ENCODE data around the gene GREB1. TPM values are rescaled to one million over a fixed set of nuclear protein-coding genes. Genes with fewer than 3 reads are reported as not detected.

The GREB1 gene
- total and polyA plus RNA-seq, 2 experiments from 2014 or later, result 12.0 to 35.0 TPM

DNA sequence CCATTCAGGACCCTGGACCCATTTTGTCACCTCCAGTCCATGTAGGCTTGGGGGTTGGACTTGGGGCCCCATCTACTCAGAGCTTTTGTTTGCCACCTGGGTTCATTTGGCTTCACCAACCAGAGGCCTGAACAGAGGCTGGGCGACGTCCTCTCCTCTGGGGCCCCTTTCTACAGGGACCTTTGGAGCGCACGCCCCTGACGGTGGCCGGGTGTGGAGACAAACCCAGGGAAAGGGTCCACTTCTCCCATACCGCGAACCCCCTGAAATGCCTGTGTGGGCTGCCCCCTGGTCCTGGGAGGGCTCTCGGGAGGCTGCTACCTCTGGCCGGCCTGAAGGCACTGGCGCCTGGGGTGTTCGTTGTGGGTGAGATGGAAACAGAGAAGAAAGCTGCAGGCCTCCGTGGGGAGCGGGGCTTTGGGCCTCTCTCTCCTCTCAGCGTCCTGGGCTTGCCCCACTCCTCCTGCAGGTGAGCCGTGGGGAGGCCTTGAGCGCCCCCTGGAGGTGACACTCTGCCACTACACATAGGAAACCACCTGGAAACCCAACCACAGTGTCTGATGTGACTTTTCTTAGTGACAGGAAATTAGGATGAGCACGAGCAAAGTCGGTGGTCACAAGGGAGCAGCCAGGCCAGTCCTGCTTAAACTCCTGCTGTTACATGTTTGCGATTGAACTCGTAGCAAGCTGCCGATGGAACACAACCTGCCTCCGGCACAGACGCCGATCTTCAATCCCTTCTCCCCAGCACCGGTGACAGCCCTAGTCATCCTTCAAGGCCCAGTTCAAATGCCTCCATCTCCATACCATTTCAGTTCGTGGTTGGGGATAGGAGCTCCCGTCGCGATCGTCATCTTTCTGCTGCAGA, 148.1 kb downstream of the GREB1 start:
- peak overlapping the region; percentile 64; the same call in 1 of the 2 replicates for H3K4me2 ChIP-seq
- no peaks in the 10 kb centered on the region for H3K9me3 Mint-ChIP-seq
- H4K20me1 ChIP-seq (replicated peaks; ENCODE audit: insufficient read depth), result no peaks in the 10 kb centered on the region
- peak; percentile 64 for ATAC-seq
- H3K4me3 ChIP-seq, result no peak overlapping the region
- 0 out of 3 replicates have a peak overlapping the region, but pooled peaks have one; percentile 8 for H3K4me3 Mint-ChIP-seq
- peaks cover 23% of the 10 kb centered on the region for H3K27me3 Mint-ChIP-seq (ENCODE audit: insufficient read depth, low read depth, poor library complexity)
- H3K79me2 ChIP-seq (replicated peaks; ENCODE audit: insufficient read depth), result no peaks in the 10 kb centered on the region
- no peaks in the 10 kb centered on the region for H3K36me3 ChIP-seq (ENCODE audit: insufficient read depth)
- H3K4me1 Mint-ChIP-seq, result peaks cover 45% of the 10 kb centered on the region
- H2AFZ ChIP-seq, result peak overlapping the region; percentile 98
- no peaks in the 10 kb centered on the region; the same call in 2 of the 3 replicates for H3K36me3 Mint-ChIP-seq (ENCODE audit: low read depth)
- H3K27ac ChIP-seq (ENCODE audit: low read depth), result no peak overlapping the region
- peak; percentile 72 for DNase-seq (ENCODE audit: low spot score)
- peaks cover 15% of the 10 kb centered on the region; the same call in 1 of the 2 replicates for H3K4me1 ChIP-seq (ENCODE audit: insufficient read depth)
- no peaks in the 10 kb centered on the region for H3K27me3 ChIP-seq (ENCODE audit: insufficient read depth)
- no peaks in the 10 kb centered on the region for H3F3A ChIP-seq (replicated peaks; ENCODE audit: low read depth)
- H3K27ac Mint-ChIP-seq, result no peak overlapping the region
- no peaks in the 10 kb centered on the region for H3K9me2 ChIP-seq (ENCODE audit: insufficient read depth)
- TF ChIP-seq JUNB (IDR thresholded peaks at IDR 0.05; ENCODE audit: unreplicated experiment) (no peak), STAT1 (IDR thresholded peaks at IDR 0.05; ENCODE audit: unreplicated experiment) (no peak), POLR2AphosphoS5 (IDR thresholded peaks at IDR 0.05; ENCODE audit: low read depth) (no peak), EZH2phosphoT487 (IDR thresholded peaks at IDR 0.05; ENCODE audit: unreplicated experiment) (no peak), EZH2 (IDR thresholded peaks at IDR 0.05; ENCODE audit: low read depth, unreplicated experiment) (no peak), ZNF331 (CRISPR knock-in tag; IDR thresholded peaks at IDR 0.05; ENCODE audit: low read depth) (no peak)
- TF ChIP-seq, protein P1, sequence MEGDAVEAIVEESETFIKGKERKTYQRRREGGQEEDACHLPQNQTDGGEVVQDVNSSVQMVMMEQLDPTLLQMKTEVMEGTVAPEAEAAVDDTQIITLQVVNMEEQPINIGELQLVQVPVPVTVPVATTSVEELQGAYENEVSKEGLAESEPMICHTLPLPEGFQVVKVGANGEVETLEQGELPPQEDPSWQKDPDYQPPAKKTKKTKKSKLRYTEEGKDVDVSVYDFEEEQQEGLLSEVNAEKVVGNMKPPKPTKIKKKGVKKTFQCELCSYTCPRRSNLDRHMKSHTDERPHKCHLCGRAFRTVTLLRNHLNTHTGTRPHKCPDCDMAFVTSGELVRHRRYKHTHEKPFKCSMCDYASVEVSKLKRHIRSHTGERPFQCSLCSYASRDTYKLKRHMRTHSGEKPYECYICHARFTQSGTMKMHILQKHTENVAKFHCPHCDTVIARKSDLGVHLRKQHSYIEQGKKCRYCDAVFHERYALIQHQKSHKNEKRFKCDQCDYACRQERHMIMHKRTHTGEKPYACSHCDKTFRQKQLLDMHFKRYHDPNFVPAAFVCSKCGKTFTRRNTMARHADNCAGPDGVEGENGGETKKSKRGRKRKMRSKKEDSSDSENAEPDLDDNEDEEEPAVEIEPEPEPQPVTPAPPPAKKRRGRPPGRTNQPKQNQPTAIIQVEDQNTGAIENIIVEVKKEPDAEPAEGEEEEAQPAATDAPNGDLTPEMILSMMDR (conservative IDR thresholded peaks at IDR 0.05; ENCODE audit: low read depth in 2 of 2), result peak; percentile 93 to 94
- TF ChIP-seq, protein P2, sequence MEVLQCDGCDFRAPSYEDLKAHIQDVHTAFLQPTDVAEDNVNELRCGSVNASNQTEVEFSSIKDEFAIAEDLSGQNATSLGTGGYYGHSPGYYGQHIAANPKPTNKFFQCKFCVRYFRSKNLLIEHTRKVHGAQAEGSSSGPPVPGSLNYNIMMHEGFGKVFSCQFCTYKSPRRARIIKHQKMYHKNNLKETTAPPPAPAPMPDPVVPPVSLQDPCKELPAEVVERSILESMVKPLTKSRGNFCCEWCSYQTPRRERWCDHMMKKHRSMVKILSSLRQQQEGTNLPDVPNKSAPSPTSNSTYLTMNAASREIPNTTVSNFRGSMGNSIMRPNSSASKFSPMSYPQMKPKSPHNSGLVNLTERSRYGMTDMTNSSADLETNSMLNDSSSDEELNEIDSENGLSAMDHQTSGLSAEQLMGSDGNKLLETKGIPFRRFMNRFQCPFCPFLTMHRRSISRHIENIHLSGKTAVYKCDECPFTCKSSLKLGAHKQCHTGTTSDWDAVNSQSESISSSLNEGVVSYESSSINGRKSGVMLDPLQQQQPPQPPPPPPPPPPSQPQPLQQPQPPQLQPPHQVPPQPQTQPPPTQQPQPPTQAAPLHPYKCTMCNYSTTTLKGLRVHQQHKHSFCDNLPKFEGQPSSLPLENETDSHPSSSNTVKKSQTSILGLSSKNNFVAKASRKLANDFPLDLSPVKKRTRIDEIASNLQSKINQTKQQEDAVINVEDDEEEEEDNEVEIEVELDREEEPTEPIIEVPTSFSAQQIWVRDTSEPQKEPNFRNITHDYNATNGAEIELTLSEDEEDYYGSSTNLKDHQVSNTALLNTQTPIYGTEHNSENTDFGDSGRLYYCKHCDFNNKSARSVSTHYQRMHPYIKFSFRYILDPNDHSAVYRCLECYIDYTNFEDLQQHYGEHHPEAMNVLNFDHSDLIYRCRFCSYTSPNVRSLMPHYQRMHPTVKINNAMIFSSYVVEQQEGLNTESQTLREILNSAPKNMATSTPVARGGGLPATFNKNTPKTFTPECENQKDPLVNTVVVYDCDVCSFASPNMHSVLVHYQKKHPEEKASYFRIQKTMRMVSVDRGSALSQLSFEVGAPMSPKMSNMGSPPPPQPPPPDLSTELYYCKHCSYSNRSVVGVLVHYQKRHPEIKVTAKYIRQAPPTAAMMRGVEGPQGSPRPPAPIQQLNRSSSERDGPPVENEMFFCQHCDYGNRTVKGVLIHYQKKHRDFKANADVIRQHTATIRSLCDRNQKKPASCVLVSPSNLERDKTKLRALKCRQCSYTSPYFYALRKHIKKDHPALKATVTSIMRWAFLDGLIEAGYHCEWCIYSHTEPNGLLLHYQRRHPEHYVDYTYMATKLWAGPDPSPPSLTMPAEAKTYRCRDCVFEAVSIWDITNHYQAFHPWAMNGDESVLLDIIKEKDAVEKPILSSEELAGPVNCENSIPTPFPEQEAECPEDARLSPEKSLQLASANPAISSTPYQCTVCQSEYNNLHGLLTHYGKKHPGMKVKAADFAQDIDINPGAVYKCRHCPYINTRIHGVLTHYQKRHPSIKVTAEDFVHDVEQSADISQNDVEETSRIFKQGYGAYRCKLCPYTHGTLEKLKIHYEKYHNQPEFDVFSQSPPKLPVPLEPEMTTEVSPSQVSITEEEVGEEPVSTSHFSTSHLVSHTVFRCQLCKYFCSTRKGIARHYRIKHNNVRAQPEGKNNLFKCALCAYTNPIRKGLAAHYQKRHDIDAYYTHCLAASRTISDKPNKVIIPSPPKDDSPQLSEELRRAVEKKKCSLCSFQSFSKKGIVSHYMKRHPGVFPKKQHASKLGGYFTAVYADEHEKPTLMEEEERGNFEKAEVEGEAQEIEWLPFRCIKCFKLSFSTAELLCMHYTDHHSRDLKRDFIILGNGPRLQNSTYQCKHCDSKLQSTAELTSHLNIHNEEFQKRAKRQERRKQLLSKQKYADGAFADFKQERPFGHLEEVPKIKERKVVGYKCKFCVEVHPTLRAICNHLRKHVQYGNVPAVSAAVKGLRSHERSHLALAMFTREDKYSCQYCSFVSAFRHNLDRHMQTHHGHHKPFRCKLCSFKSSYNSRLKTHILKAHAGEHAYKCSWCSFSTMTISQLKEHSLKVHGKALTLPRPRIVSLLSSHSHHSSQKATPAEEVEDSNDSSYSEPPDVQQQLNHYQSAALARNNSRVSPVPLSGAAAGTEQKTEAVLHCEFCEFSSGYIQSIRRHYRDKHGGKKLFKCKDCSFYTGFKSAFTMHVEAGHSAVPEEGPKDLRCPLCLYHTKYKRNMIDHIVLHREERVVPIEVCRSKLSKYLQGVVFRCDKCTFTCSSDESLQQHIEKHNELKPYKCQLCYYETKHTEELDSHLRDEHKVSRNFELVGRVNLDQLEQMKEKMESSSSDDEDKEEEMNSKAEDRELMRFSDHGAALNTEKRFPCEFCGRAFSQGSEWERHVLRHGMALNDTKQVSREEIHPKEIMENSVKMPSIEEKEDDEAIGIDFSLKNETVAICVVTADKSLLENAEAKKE (CRISPR knock-in tag; IDR thresholded peaks at IDR 0.05), result no peak
